GM18951 (cell line): ENCODE data around the gene TPCN2.

Experiments used
- POLR2A ChIP-seq: IDR thresholded peaks from 4 replicates; pipeline ENCODE4 v1.6.1; 2011; ENCODE audit warnings: mild to moderate bottlenecking; ENCODE audit not compliant: insufficient read length, insufficient read depth; ENCODE audit errors: extremely low read depth
- in situ Hi-C: fragments of 300-500 bp; cut with MboI; formaldehyde crosslinking; loops from one replicate; pipeline ENCODE4 v1.12.0; 2022; ENCODE audit warnings: low sequenced_read_pairs, mixed read lengths, inconsistent platforms; ENCODE audit not compliant: unreplicated experiment

The TPCN2 gene

GRCh38 chr11:69157156-69157821, 108.6 kb downstream of the TPCN2 start:
- in situ Hi-C loops = no loop called here
- TF ChIP-seq POLR2A = no peak

DNA sequence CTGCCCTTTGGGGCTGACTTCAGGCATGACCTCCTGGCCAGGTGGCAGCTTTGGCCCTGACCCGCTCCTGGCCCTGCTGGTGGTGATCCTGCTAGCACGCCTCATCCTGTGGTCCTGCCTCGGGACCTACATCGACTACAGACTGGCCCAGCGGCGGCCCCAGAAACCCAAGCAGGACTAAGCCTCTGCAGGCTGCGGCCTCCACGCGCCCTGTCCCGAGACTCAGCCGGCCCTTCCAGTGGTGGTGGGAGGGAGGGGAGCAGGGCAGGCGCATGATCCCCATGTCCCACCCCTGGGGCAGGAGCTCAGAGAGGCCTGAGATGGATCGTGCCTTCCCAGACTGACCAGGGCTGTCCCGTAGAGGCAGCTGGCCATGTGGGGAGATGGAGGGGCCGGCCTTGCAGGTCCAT, 109.1 kb downstream of the TPCN2 start:
- TF ChIP-seq POLR2A = no peak
- in situ Hi-C loops = no loop called here

- no peak for TF ChIP-seq POLR2A
- in situ Hi-C loops = no loop called here
These were observed 109.8 kb downstream of the TPCN2 start for GRCh38 chr11:69158301-69159149.

DNA sequence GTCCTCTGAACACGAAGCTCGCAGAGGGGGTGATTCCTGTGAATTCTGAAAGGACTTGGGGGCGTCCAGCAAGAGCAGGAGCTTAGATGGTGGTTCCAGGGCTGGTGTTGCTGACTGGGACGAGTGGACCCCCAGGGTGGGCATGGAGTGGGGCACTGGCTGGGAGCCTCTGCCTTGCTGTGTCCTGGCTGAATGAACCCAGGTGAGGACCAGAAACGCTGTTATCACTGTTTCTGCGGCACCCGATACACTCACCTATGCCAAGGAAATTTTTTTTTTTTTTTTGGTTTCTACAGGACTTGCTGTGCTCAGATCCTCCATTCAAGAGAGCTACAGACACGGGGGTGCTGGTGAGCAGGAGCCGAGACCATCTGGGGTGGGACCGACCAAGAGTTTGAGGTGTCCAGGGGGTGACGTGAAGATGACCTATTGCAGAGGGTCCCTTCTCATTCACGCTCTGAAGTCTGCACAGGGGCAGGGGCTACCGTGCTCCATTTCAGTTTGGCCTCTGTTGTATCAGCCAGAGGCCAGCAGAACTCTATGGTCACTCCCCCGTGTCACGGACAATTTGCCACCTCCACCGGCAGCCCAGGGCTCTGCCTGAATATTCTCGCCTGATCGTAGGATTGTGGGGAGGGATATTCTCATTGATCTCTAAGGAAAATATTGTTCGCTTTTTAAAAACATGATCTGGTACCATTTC, 110.6 kb downstream of the TPCN2 start:
- in situ Hi-C loops = no loop called here

GRCh38 chr11:69160296-69161116, 111.8 kb downstream of the TPCN2 start:
- in situ Hi-C loops = no loop called here
- no peak for TF ChIP-seq POLR2A

More for the DNA sequence above, 110.6 kb downstream of the TPCN2 start:
- TF ChIP-seq POLR2A = no peak

GRCh38 chr11:69161117-69161407, 112.3 kb downstream of the TPCN2 start:
- in situ Hi-C loops = no loop called here
- no peak for TF ChIP-seq POLR2A

DNA sequence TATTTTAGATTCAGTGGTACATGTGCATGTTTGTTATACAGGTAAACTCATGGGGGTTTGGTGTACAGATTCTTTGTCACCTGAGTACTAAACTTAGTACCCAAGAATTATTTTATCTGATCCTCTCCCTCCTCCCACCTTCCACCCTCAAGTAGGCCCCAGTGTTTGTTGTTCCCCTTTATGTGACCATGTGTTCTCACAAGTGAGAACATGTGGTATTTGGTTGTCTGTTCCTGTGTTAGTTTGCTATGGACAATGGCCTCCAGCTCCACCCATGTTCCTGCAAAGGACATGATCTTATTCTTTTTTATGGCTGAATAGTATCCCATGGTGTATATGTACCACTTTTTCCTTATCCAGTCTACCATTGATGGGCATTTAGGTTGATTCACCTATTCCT, 113.8 kb downstream of the TPCN2 start:
- in situ Hi-C loops = no loop called here
- TF ChIP-seq POLR2A = no peak

- in situ Hi-C loops = no loop called here
- TF ChIP-seq POLR2A = no peak
These were observed 115.1 kb downstream of the TPCN2 start for GRCh38 chr11:69163842-69164241.

DNA sequence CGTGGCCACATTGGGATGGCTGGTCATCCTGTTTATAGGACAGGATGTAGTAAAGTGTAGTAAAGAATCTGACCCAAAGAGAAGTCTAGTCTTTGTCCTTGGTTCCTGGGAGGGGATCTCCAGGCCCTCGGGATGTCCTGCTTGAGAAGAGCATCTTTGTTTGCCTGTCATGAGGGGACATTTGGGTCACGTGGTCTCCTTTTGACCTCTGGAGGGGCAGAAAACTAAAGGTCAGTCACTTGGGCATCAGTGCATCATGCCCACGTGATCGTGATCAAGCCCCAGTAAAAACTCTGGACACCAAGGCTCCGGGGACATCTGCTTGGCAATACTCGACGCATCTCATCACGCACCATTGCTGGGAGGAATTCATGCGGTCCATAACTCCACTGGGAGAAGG, 116.1 kb downstream of the TPCN2 start:
- in situ Hi-C loops = no loop called here
- TF ChIP-seq POLR2A = no peak

DNA sequence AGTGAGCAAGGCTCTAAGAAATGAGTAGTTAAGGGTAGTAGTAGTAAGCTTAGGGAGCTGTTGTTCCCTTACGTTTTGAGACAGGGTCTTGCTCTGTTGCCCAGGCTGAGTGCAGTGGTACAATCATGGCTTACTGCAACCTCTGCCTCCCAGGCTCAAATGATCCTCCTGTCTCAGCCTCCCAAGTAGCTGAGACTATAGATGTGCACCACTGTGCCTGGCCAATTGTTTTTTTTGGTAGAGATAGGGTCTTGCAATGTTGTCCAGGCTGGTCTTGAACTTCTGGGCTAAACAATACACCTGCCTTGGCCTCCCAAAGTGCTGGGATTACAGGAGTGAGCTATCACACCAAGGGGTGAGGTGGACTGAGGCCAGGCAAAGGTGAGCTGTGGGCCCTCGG, 117.0 kb downstream of the TPCN2 start:
- no peak for TF ChIP-seq POLR2A
- in situ Hi-C loops = no loop called here

- in situ Hi-C loops = no loop called here
- peak; percentile 28 for TF ChIP-seq POLR2A
These were observed 117.7 kb downstream of the TPCN2 start for GRCh38 chr11:69166218-69167115.
